Measurements from ENCODE around the gene DYSF. TPM values are rescaled to one million over a fixed set of nuclear protein-coding genes. Genes with fewer than 3 reads are reported as not detected.

The DYSF gene
- total RNA-seq, 4 donors from 2014 or later: 4.2 to 26.6 (median 16.2) TPM

DNA sequence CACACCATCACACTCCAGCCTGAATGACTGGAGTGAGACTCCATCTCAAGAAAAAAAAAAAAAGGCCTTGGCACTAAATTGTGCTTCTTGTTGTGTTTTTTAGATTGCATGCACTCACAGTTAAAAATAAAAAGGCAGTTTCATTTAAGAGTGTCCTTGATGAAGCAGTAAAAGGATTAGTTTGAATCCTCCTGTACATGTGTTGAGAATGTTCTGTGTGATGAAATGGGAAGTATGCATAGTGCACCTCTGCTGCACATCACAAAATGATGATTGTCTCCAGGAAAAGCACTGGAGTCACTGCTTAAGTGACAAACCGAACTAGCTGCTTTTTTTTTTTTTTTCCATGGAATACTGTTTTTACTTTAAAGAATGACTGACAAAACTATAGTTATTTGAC is 23.1 kb downstream of the DYSF start:
- TF ChIP-seq, protein P1, sequence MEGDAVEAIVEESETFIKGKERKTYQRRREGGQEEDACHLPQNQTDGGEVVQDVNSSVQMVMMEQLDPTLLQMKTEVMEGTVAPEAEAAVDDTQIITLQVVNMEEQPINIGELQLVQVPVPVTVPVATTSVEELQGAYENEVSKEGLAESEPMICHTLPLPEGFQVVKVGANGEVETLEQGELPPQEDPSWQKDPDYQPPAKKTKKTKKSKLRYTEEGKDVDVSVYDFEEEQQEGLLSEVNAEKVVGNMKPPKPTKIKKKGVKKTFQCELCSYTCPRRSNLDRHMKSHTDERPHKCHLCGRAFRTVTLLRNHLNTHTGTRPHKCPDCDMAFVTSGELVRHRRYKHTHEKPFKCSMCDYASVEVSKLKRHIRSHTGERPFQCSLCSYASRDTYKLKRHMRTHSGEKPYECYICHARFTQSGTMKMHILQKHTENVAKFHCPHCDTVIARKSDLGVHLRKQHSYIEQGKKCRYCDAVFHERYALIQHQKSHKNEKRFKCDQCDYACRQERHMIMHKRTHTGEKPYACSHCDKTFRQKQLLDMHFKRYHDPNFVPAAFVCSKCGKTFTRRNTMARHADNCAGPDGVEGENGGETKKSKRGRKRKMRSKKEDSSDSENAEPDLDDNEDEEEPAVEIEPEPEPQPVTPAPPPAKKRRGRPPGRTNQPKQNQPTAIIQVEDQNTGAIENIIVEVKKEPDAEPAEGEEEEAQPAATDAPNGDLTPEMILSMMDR (IDR thresholded peaks at IDR 0.05; ENCODE audit: low read depth): no peak

DNA sequence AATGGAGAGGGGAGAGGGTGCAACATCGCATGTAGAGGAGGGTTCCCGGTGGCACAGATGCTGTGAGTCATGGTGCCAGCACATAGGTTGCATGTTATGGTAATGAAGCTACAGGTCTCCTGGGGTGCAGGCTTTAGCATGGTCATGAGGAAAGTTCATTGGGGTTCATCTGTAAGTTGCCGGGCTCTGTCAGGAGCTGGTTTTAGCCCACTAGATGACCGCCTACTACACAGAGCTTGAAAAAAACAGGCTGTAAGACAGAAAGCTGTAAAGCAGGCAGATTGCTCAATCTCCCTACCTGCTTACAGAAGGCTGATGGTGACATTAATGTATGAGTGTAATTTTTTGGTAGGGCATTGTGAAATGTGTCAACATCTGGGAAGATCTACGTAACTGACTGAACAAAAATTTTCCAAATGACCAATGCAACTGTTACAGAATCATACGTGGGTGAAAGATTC is 23.9 kb downstream of the DYSF start:
- TF ChIP-seq, protein P1 (IDR thresholded peaks at IDR 0.05; ENCODE audit: low read depth): no peak

DNA sequence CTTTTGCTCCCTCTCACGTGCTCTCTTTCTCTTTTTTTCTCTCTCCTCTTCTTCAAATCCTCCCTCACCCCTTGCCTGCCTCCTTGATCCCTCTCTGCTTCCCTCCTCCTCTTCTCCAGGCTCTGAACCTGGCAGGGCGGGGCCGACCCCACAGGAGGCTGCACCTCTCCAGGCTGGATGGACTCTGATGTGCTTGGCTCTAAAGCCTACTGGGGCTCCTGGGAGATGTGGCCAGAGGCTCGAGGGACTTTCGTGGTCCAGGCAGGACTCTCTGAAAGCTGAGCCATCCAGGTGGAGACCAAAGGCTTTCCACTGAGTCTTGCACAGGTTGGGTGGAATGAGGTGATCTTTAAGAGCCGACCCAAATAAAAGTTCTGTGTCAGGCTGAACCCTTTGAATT is 25.4 kb downstream of the DYSF start:
- TF ChIP-seq, protein P1 (IDR thresholded peaks at IDR 0.05; ENCODE audit: low read depth): no peak

DNA sequence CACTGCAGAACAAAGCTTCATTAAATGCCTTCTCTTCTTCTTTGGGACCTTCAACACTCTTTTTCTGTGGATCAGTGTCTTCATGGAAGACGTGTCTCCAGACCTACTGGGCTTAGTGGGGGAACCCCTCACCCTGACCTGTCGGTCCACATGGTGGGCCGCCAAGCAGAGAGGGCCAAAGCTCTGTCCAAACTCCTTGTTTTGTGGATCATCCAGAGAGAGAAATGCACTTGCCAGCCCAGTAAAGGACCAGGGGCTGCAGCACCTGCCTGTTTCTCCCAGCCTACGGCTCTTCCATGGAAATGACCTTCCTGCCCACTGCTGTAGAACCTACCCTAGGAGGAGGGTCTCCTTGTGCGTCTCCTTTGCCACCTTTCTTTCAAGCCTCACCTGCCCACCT is 25.9 kb downstream of the DYSF start:
- TF ChIP-seq, protein P1 (IDR thresholded peaks at IDR 0.05; ENCODE audit: low read depth): no peak

DNA sequence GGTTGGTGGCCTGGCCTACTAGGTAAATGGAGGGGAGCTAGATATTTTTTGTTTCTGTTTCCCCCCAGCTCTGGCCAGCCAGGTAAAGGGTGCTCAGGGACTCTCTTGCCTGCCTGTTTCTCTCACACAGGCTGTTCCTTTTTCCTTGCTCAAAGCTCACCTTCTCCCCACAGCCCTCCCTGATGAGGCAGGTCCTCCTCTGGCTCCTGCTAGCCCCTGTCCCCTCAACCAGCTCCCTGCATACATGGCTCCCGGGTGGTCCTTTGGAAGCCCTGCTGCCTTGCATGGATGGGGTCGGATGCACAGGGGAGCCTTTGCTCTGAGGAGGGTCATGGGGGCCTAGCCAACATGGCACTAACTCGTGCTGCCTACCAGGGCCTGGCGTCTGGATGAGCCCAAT is 27.8 kb downstream of the DYSF start:
- TF ChIP-seq, protein P1 (IDR thresholded peaks at IDR 0.05; ENCODE audit: low read depth): no peak

DNA sequence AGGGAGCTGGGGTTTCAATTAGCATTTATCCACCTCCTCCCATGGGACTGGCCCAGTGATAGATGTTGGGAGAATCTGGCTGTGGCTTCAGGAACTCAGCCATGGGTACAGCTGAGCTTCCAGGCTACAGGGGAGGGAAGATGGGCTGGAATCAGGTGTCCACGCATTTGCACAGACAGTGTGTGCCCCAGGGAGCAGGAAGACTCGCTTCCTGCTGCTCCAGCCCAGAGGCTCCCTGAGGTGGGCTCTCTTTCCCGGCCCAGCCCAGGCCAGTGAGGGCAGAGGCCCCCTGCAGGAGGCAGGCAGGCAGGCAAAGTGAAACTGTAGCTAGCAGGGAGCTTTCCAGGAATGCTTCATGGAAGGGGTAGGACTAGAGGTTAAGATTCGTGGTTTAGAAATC is 28.7 kb downstream of the DYSF start:
- TF ChIP-seq, protein P1 (IDR thresholded peaks at IDR 0.05; ENCODE audit: low read depth): no peak

DNA sequence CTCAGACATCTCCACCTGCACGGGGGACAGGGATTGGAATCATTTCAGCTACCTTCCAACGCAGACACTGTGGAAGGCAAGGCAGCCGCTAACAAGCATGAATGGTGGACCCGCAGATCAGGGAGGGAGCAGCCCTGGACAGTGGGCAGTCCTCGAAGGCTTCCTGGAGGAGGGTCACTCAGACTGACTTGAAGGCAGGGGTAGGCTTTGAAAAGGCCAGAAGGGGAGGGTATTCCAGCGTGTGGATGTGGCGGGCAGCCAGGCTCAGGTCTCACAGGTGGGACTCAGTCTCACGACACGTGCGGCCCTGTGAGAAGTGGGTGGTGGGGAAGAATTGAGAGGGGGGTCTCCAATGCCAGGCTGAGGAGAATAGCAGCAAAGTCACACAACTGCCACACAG is 29.9 kb downstream of the DYSF start:
- TF ChIP-seq, protein P1 (IDR thresholded peaks at IDR 0.05; ENCODE audit: low read depth): no peak

Data from subcutaneous adipose tissue (tissue), 4 donors.